SK-N-SH (cell line): ENCODE results near the gene LRMDA.

Experiments
- CHD2 ChIP-seq: fragments of 150-350 bp; IDR thresholded peaks from 2 replicates; pipeline ENCODE4 v1.6.1; 2018; ENCODE audit warnings: low read length; ENCODE audit not compliant: partially characterized antibody
- EP300 ChIP-seq, 2 experiments: IDR thresholded peaks; 2 replicates each; pipeline versions ENCODE4 v1.4.0 to v1.6.1; 2012; ENCODE audit warnings: borderline replicate concordance in 1 of 2, low read depth in 1 of 2, low read length in 1 of 2
- FOXM1 ChIP-seq: IDR thresholded peaks from 2 replicates; pipeline ENCODE4 v1.4.0; 2012; ENCODE audit warnings: low read depth, mild to moderate bottlenecking
- GATA2 ChIP-seq: sonication (generic); formaldehyde crosslinking; IDR thresholded peaks from 2 replicates; pipeline ENCODE4 v1.5.0; 2020; ENCODE audit warnings: mild to moderate bottlenecking, missing genetic modification reagents
- JUND ChIP-seq: IDR thresholded peaks from 2 replicates; pipeline ENCODE4 v1.4.0; 2012
- RAD21 ChIP-seq: IDR thresholded peaks from 2 replicates; pipeline ENCODE4 v1.6.1; 2012; ENCODE audit warnings: mild to moderate bottlenecking, low read length
- REST ChIP-seq: IDR thresholded peaks from 2 replicates; pipeline ENCODE4 v1.6.1; 2012; ENCODE audit warnings: mild to moderate bottlenecking, low read depth, low read length, moderate library complexity
- RXRA ChIP-seq: IDR thresholded peaks from 2 replicates; pipeline ENCODE4 v1.4.0; 2012; ENCODE audit warnings: low read depth, mild to moderate bottlenecking, borderline replicate concordance
- SIN3A ChIP-seq: IDR thresholded peaks from 2 replicates; pipeline ENCODE4 v1.6.1; 2012; ENCODE audit warnings: low read depth, mild to moderate bottlenecking, low read length, moderate library complexity, borderline replicate concordance
- TAF1 ChIP-seq: IDR thresholded peaks from 2 replicates; pipeline ENCODE4 v1.6.1; 2012; ENCODE audit warnings: low read depth, mild to moderate bottlenecking, low read length, moderate library complexity, borderline replicate concordance
- TF ChIP-seq, protein P1 (sequence below): fragments of 200-600 bp; sonication (generic); IDR thresholded peaks from 2 replicates; pipeline ENCODE4 v1.6.1; 2017; ENCODE audit warnings: antibody characterized with exemption, mild to moderate bottlenecking, moderate library complexity
- TF ChIP-seq, protein P2 (sequence below): IDR thresholded peaks from 2 replicates; pipeline ENCODE4 v1.4.0; 2012; ENCODE audit warnings: low read depth

- TF ChIP-seq CHD2 = no peak
- TF ChIP-seq RAD21 = no peak
- TF ChIP-seq EP300 (IDR thresholded peaks at IDR 0.05; ENCODE audit: borderline replicate concordance in 1 of 2, low read depth in 1 of 2, low read length in 1 of 2) = no peak
- no peak for TF ChIP-seq RXRA
- TF ChIP-seq, protein P1, sequence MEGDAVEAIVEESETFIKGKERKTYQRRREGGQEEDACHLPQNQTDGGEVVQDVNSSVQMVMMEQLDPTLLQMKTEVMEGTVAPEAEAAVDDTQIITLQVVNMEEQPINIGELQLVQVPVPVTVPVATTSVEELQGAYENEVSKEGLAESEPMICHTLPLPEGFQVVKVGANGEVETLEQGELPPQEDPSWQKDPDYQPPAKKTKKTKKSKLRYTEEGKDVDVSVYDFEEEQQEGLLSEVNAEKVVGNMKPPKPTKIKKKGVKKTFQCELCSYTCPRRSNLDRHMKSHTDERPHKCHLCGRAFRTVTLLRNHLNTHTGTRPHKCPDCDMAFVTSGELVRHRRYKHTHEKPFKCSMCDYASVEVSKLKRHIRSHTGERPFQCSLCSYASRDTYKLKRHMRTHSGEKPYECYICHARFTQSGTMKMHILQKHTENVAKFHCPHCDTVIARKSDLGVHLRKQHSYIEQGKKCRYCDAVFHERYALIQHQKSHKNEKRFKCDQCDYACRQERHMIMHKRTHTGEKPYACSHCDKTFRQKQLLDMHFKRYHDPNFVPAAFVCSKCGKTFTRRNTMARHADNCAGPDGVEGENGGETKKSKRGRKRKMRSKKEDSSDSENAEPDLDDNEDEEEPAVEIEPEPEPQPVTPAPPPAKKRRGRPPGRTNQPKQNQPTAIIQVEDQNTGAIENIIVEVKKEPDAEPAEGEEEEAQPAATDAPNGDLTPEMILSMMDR = no peak
- TF ChIP-seq REST = no peak
- TF ChIP-seq SIN3A = no peak
- no peak for TF ChIP-seq TAF1
- no peak for TF ChIP-seq JUND
- TF ChIP-seq GATA2 (CRISPR knock-in tag) = no peak
- TF ChIP-seq, protein P2, sequence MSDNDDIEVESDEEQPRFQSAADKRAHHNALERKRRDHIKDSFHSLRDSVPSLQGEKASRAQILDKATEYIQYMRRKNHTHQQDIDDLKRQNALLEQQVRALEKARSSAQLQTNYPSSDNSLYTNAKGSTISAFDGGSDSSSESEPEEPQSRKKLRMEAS = no peak
- TF ChIP-seq FOXM1 = no peak
Observed at GRCh38 chr10:75857269-75857846, 425.9 kb downstream of the LRMDA start.
